K562 (cell line): ENCODE results near the gene SLC33A1. TPM values are rescaled to one million over a fixed set of nuclear protein-coding genes. Genes with fewer than 3 reads are reported as not detected.

ENCODE experiments used
- DEAF1 ChIP-seq: fragments of 450-650 bp; formaldehyde crosslinking; IDR thresholded peaks from 2 replicates; pipeline ENCODE4 v1.4.0; 2020; ENCODE audit warnings: mild to moderate bottlenecking, moderate library complexity
- E2F8 ChIP-seq: fragments of 450-650 bp; IDR thresholded peaks from 2 replicates; pipeline ENCODE4 v1.7.1; 2018; ENCODE audit warnings: mild to moderate bottlenecking, low read depth; ENCODE audit not compliant: partially characterized antibody
- FOXA3 ChIP-seq, 2 experiments: fragments of 450-650 bp in 1 of 2; sonication (generic) in 1 of 2; formaldehyde crosslinking; IDR thresholded peaks in 1 of 2; conservative IDR thresholded peaks in 1 of 2; 2 replicates each; pipeline versions ENCODE4 v1.4.0 to v1.8.0; 2020 to 2022; ENCODE audit warnings: mild to moderate bottlenecking in 2 of 2, missing genetic modification reagents in 1 of 2
- HDAC6 ChIP-seq: IDR thresholded peaks from 2 replicates; pipeline ENCODE4 v1.6.1; 2012; ENCODE audit warnings: low read depth, mild to moderate bottlenecking, control low read depth, inconsistent platforms, low read length, moderate library complexity
- MYC ChIP-seq, 2 experiments: fragments of 250-450 bp in 1 of 2; sonication (Bioruptor Pico) in 1 of 2; IDR thresholded peaks; 2 replicates each; pipeline versions ENCODE4 v1.5.1 to v1.6.1; 2012 to 2021; ENCODE audit warnings: low read depth in 2 of 2, borderline replicate concordance in 1 of 2, improper control_type of control experiment in 1 of 2, low read length in 1 of 2, mild to moderate bottlenecking in 1 of 2, moderate library complexity in 1 of 2
- NCOR1 ChIP-seq: fragments of 450-650 bp; IDR thresholded peaks from 2 replicates; pipeline ENCODE4 v1.6.1; 2016; ENCODE audit warnings: mild to moderate bottlenecking, moderate library complexity
- NONO ChIP-seq, 2 experiments: fragments of 200-400 bp in 1 of 2; fragments of 450-650 bp in 1 of 2; formaldehyde crosslinking in 1 of 2; IDR thresholded peaks; 2 replicates each; pipeline ENCODE4 v1.6.1; 2017; ENCODE audit warnings: low read depth in 2 of 2, mild to moderate bottlenecking in 2 of 2, moderate library complexity in 2 of 2, low read length in 1 of 2
- PBX2 ChIP-seq, 2 experiments: IDR thresholded peaks in 1 of 2; conservative IDR thresholded peaks in 1 of 2; 2 replicates each; pipeline ENCODE4 v1.6.1; 2016; ENCODE audit warnings: low read depth in 2 of 2, mild to moderate bottlenecking in 1 of 2, missing compliant biosample characterization in 1 of 2, missing genetic modification characterization in 1 of 2, moderate library complexity in 1 of 2
- POLR2H ChIP-seq: IDR thresholded peaks from 2 replicates; pipeline ENCODE4 v1.6.1; 2016; ENCODE audit warnings: missing genetic modification characterization, low read depth, mild to moderate bottlenecking, control low read depth, missing compliant biosample characterization, moderate library complexity
- POU5F1 ChIP-seq: fragments of 150-350 bp; IDR thresholded peaks from 2 replicates; pipeline ENCODE4 v1.6.1; 2014; ENCODE audit warnings: borderline replicate concordance, low read length, low read depth, mild to moderate bottlenecking; ENCODE audit not compliant: partially characterized antibody
- RFX5 ChIP-seq: IDR thresholded peaks from 2 replicates; pipeline ENCODE4 v1.6.1; 2011; ENCODE audit warnings: low read depth, mild to moderate bottlenecking, improper control_type of control experiment, low read length
- TAF9B ChIP-seq: fragments of 450-650 bp; IDR thresholded peaks from 2 replicates; pipeline ENCODE4 v1.6.1; 2018; ENCODE audit warnings: mild to moderate bottlenecking; ENCODE audit not compliant: partially characterized antibody
- VEZF1 ChIP-seq: fragments of 200-800 bp; sonication (Bioruptor generic); IDR thresholded peaks from 2 replicates; pipeline ENCODE4 v1.6.1; 2017; ENCODE audit warnings: missing genetic modification characterization, missing compliant biosample characterization
- ZFPM2 ChIP-seq: fragments of 250-450 bp; sonication (Bioruptor Pico); IDR thresholded peaks from 2 replicates; pipeline ENCODE4 v1.5.1; 2022; ENCODE audit warnings: mild to moderate bottlenecking
- ZNF140 ChIP-seq: fragments of 250-450 bp; sonication (Bioruptor Pico); IDR thresholded peaks from 2 replicates; pipeline ENCODE4 v1.8.0; 2021; ENCODE audit warnings: moderate library complexity, mild to moderate bottlenecking, inconsistent platforms
- ZNF224 ChIP-seq: sonication (generic); formaldehyde crosslinking; IDR thresholded peaks from 2 replicates; pipeline ENCODE4 v1.8.0; 2022; ENCODE audit warnings: mild to moderate bottlenecking, missing genetic modification reagents
- ZNF584 ChIP-seq: fragments of 200-800 bp; sonication (Bioruptor generic); IDR thresholded peaks from 2 replicates; pipeline ENCODE4 v1.6.1; 2016; ENCODE audit warnings: low read depth, mild to moderate bottlenecking, missing genetic modification characterization, missing compliant biosample characterization
- ZNF644 ChIP-seq: fragments of 200-800 bp; sonication (Bioruptor generic); IDR thresholded peaks from 2 replicates; pipeline ENCODE4 v1.6.1; 2016; ENCODE audit warnings: low read depth, missing genetic modification characterization, missing compliant biosample characterization
- polyA plus RNA-seq, 8 experiments: library from polyadenylated mRNA; depleted of rRNA in 4 of 8; stranded (reverse) in 5 of 8; unstranded in 3 of 8; fragments of >200 nt; fragmentation: Nextera tagmentation in 2 of 8; fragmentation: Illumina TruSeq in 1 of 8; extraction: Ambion mirVana in 2 of 8; extraction: Trizol in 1 of 8; gene quantifications; 2 replicates each; pipeline versions ENCODE4 v1.2.1 to v1.2.3, GENCODE V29; 2011 to 2014; ENCODE audit warnings: inconsistent platforms in 1 of 8, missing spikeins in 1 of 8
- total RNA-seq, 7 experiments: library from RNA; depleted of rRNA in 6 of 7; stranded (reverse); fragments of >200 nt in 6 of 7; fragmentation: Illumina TruSeq in 2 of 7; extraction: Trizol in 2 of 7; gene quantifications; 2 replicates each; pipeline versions ENCODE4 v1.2.1 to v1.2.3, GENCODE V29; 2011 to 2021; ENCODE audit warnings: low replicate concordance in 1 of 7

Gene SLC33A1
- total and polyA plus RNA-seq, 9 of the 15 experiments (the other 6 are each of a cell fraction or from before 2014, with no cell fraction given) = 6.2 to 26.8 (median 19.6) TPM

- TF ChIP-seq DEAF1 (CRISPR knock-in tag) (no peak), E2F8 (no peak), ZNF224 (CRISPR knock-in tag) (no peak), MYC (IDR thresholded peaks at IDR 0.05; ENCODE audit: low read depth, low read length) (0 out of 2 replicates have a peak, but pooled peaks have one; percentile 40), MYC (CRISPR knock-in tag; IDR thresholded peaks at IDR 0.05; ENCODE audit: borderline replicate concordance, low read depth) (no peak), TAF9B (peak; percentile 62), POU5F1 (no peak), PBX2 (CRISPR knock-in tag; IDR thresholded peaks at IDR 0.05; ENCODE audit: low read depth) (no peak), PBX2 (tag; conservative IDR thresholded peaks at IDR 0.05; ENCODE audit: low read depth) (peak; percentile 54; the same call in 1 of the 2 replicates), FOXA3 (CRISPR knock-in tag; conservative IDR thresholded peaks at IDR 0.05 in 1 of 2, IDR thresholded peaks at IDR 0.05 in 1 of 2) (peak; percentile 69 to 84), VEZF1 (CRISPR knock-in tag) (no peak; the same call in 1 of the 2 replicates), ZNF584 (CRISPR knock-in tag) (no peak), RFX5 (no peak), HDAC6 (no peak), NCOR1 (peak; percentile 91), ZNF644 (tag) (no peak), POLR2H (no peak), ZFPM2 (CRISPR knock-in tag) (no peak), ZNF140 (CRISPR knock-in tag) (no peak), NONO (IDR thresholded peaks at IDR 0.05; ENCODE audit: low read depth in 2 of 2, low read length in 1 of 2) (no peak)
Observed at GRCh38 chr3:155890671-155891190, 36.5 kb upstream of the SLC33A1 start (continued).
